Muscle layer of colon (tissue), 2 donors: ENCODE measurements around the gene DOK5.

Experiments used
- H3K27ac ChIP-seq: one replicate; pipeline ENCODE4 v1.7.0; 2013; ENCODE audit warnings: low read depth, mild to moderate bottlenecking, low read length, moderate library complexity
- H3K27me3 ChIP-seq, 2 donors: one replicate each; pipeline ENCODE4 v1.7.0; 2013; ENCODE audit warnings: low read length in 2 of 2, mild to moderate bottlenecking in 2 of 2; ENCODE audit not compliant: insufficient read depth in 2 of 2, control insufficient read depth in 1 of 2
- H3K36me3 ChIP-seq: one replicate; pipeline ENCODE4 v1.7.0; 2013; ENCODE audit warnings: mild to moderate bottlenecking, low read length; ENCODE audit not compliant: insufficient read depth
- H3K4me1 ChIP-seq: one replicate; pipeline ENCODE4 v1.7.0; 2013; ENCODE audit warnings: mild to moderate bottlenecking, low read length; ENCODE audit not compliant: insufficient read depth
- H3K4me3 ChIP-seq, 2 donors: one replicate each; pipeline ENCODE4 v1.7.0; 2013; ENCODE audit warnings: low read length in 2 of 2, low read depth in 1 of 2, mild to moderate bottlenecking in 1 of 2, moderate library complexity in 1 of 2
- H3K9ac ChIP-seq: one replicate; pipeline ENCODE4 v1.7.0; 2013; ENCODE audit warnings: low read length
- H3K9me3 ChIP-seq: one replicate; pipeline ENCODE4 v1.7.0; 2013; ENCODE audit warnings: mild to moderate bottlenecking, low read length
- donor health status: abdominal sarcoma.
- donor health status: Adenocarcinoma of cecum.

Gene DOK5

GRCh38 chr20:54620611-54621010, 145.2 kb downstream of the DOK5 start:
- no peaks in the 10 kb centered on the region for H3K9me3 ChIP-seq
- no peaks in the 10 kb centered on the region for H3K4me1 ChIP-seq
- no peak overlapping the region for H3K27ac ChIP-seq
- no peaks in the 10 kb centered on the region for H3K27me3 ChIP-seq
- H3K36me3 ChIP-seq: no peaks in the 10 kb centered on the region
- no peak overlapping the region for H3K4me3 ChIP-seq
- no peak overlapping the region for H3K9ac ChIP-seq

DNA sequence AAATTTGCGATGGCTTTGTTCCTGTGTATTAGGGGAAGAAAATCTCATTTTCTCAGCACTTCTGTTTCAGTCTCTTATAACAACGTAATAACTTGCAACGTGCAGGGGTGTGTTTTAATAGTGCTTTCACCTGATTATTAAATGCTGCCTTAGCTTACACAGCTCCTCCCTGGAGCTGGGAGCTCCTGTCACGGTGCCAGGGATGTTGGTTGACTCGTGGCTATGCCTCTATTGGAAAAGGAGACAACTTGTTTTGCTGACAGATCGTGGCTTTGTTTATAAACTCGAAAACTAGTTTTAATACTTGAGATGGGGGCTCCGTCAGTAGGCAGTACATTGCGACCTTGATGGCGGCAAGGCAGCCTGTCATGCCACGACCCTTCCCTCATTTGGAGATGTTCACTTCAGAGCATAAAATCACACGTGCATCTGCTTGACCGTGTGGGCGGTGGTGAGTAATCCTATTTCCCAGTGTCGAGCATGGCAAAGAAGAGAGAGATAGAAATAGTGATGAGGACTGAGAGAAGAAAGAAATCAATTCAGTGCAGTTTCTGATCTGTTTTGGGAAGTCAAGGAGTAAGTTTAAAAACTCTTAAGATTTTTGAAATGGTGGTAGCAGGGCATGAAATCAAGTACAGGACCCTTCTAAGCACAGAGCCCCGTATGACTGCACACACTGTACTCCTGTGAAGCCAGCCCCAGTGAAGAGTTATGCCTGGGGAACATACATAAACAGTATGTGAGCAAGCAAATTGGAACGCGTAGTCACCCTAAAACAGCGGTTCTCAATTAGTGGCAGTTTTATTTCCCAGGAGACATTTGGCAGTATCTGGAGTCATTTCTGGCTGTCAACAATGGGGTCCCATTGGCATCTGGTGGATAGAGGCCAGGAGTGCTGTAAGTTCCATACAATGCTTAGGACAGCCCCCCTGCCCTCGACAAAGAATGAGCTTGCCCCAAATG, 147.2 kb downstream of the DOK5 start:
- Histone ChIP-seq H3K27me3 (no peaks in the 10 kb centered on the region), H3K4me1 (no peaks in the 10 kb centered on the region), H3K36me3 (no peaks in the 10 kb centered on the region), H3K4me3 (no peak overlapping the region), H3K27ac (no peak overlapping the region), H3K9ac (no peak overlapping the region), H3K9me3 (no peaks in the 10 kb centered on the region)

GRCh38 chr20:54623991-54624569, 148.7 kb downstream of the DOK5 start:
- no peak overlapping the region for H3K9ac ChIP-seq
- H3K36me3 ChIP-seq: no peaks in the 10 kb centered on the region
- H3K9me3 ChIP-seq: no peaks in the 10 kb centered on the region
- no peaks in the 10 kb centered on the region for H3K4me1 ChIP-seq
- no peak overlapping the region for H3K27ac ChIP-seq
- no peak overlapping the region for H3K4me3 ChIP-seq
- no peaks in the 10 kb centered on the region for H3K27me3 ChIP-seq

DNA sequence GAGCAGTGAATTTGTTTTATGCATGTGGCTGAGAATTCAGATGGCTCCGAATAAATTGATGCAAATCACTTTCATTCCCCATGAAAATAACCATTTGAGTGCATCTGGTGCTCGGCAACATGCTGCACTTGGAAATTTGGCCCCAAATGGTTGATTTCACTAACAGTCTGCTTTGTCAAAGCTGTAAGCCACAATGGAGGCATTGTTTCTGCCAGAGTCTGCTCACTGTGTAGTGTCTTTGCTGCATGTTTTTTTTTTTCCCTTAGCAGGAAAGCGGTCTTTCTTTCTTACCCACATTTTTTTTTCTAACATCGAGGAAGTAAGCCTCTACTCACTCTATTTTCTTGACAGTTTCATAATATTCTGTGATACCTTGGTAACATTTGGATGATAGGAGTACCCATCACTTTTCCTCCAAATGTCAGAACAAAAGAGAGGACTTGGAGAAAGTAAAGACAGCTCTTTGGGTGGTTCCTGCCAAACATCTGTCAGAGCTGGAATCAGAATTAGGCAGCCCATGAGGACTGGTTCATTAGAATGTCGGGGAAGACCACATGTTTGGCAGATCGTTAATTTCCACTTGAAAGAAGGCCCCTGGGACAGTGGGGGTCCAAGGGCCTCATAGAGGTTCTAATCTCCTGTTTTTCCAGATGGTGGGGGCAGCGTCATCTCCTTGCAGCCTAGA, 149.5 kb downstream of the DOK5 start:
- Histone ChIP-seq H3K27ac (no peak overlapping the region), H3K36me3 (no peaks in the 10 kb centered on the region), H3K27me3 (no peaks in the 10 kb centered on the region), H3K9me3 (no peaks in the 10 kb centered on the region), H3K4me1 (no peaks in the 10 kb centered on the region), H3K4me3 (no peak overlapping the region), H3K9ac (no peak overlapping the region)

GRCh38 chr20:54625497-54625896, 150.1 kb downstream of the DOK5 start:
- no peak overlapping the region for H3K4me3 ChIP-seq
- H3K27ac ChIP-seq: no peak overlapping the region
- no peaks in the 10 kb centered on the region for H3K9me3 ChIP-seq
- no peaks in the 10 kb centered on the region for H3K27me3 ChIP-seq
- no peaks in the 10 kb centered on the region for H3K36me3 ChIP-seq
- H3K4me1 ChIP-seq: no peaks in the 10 kb centered on the region
- no peak overlapping the region for H3K9ac ChIP-seq

DNA sequence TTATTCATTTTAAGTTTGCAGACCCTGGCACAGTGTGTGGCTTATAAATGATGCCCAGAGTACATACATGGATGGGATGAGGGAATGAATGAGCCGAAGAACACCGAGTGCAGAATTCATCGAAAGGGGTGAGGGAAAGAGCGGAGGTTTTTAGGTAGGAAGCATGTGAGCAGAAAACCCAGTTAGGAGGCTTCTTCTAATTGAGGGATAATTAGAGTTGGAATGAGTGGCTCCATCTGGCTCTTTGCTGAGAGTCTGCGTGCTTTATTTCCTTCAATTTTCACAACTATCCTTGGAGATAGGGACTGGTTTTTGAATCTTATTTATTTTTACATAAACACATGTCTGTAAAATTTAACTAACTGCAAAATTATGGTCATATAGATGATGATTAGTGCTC, 150.7 kb downstream of the DOK5 start:
- Histone ChIP-seq H3K27me3 (no peaks in the 10 kb centered on the region), H3K4me3 (no peak overlapping the region), H3K27ac (no peak overlapping the region), H3K4me1 (no peaks in the 10 kb centered on the region), H3K36me3 (no peaks in the 10 kb centered on the region), H3K9ac (no peak overlapping the region), H3K9me3 (no peaks in the 10 kb centered on the region)

- Histone ChIP-seq H3K4me3 (no peak overlapping the region), H3K27ac (no peak overlapping the region), H3K9ac (no peak overlapping the region), H3K9me3 (no peaks in the 10 kb centered on the region), H3K36me3 (no peaks in the 10 kb centered on the region), H3K4me1 (no peaks in the 10 kb centered on the region), H3K27me3 (no peaks in the 10 kb centered on the region)
These were observed 154.2 kb downstream of the DOK5 start for GRCh38 chr20:54629632-54630031.

DNA sequence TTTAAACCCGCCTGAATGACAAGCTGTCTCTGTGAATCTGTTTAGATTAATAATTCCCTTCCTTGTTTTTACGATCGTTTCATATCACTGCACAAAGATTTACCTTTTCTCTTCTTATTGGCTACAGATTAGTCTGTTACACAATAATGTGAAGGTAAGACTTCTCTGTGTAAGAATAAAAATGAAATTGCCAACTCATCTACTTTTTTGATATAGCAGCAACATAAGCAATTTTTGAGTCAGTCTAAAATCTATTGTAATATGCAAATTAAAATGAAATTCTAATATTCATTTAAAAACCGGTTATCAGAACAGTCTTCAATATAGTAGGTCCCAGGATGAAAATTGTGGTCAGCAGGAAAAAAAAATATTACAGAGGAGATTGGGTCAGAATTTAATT, 155.2 kb downstream of the DOK5 start:
- Histone ChIP-seq H3K27ac (no peak overlapping the region), H3K9ac (no peak overlapping the region), H3K36me3 (no peaks in the 10 kb centered on the region), H3K4me1 (no peaks in the 10 kb centered on the region), H3K27me3 (no peaks in the 10 kb centered on the region), H3K9me3 (no peaks in the 10 kb centered on the region), H3K4me3 (no peak overlapping the region)

DNA sequence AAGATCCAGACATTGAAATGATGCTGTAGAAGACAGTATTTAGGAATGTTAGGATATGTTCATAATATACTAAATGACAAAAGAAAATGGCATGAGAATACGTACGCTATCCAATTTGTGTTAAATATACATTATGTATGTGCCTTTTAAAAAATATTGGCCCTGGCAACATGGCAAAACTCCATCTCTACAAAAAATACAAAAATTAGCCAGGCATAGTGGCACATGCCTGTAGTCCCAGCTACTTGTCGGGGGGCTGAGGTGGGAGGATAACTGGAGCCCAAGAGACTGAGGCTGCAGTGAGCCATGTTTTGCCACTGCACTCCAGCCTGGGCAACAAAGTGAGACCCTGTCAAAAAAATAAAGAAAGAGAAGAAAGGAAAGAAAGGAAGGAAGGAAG, 155.7 kb downstream of the DOK5 start:
- Histone ChIP-seq H3K36me3 (no peaks in the 10 kb centered on the region), H3K9me3 (no peaks in the 10 kb centered on the region), H3K27ac (no peak overlapping the region), H3K4me3 (no peak overlapping the region), H3K9ac (no peak overlapping the region), H3K27me3 (no peaks in the 10 kb centered on the region), H3K4me1 (no peaks in the 10 kb centered on the region)

DNA sequence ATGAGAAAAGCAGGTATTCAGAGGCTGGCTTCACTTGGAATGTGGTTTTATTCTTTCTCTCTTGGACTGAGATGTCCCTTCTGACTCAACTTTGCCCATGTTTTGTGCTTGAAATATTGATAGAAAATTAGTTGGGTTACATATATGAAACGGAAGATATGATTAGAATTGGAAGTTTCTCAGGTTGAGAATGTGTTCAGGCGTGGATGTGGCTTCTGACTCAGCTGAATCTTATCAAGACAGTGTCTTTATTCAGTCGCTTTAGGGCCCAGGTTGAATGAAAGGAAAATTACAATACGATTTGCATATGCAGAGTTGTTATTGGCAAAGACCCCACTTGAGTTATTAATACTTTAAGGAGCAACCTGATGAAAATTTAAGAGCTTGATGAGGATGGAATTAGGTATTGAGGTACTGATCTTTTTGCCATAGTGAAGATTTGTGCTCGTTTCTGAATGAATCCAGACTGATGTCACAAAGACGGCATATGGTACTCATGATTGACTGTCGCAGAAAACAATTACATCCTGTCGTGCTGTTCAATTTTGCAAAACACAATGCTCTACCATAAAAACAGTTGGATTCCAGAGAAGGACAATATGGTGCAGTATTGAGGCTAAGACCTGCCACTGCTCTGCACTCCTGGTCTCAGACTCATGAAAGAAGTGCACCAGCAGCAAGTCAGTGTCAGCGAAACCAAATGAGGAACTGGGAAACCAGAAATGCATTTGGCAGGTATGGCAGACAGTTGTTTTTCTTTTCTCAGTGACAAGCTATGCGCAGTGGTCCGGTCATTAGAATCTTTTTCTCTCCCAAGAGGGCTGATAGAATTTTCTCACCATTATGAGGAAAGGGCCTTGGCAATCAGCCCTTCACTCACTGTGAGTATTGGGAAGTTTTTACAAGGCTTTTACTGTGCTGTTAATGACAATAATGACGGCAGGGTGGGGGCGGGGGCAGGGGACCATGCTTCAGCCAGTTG, 158.3 kb downstream of the DOK5 start:
- Histone ChIP-seq H3K9ac (no peak overlapping the region), H3K27ac (no peak overlapping the region), H3K4me1 (no peaks in the 10 kb centered on the region), H3K36me3 (no peaks in the 10 kb centered on the region), H3K4me3 (no peak overlapping the region), H3K9me3 (no peaks in the 10 kb centered on the region), H3K27me3 (no peaks in the 10 kb centered on the region)

DNA sequence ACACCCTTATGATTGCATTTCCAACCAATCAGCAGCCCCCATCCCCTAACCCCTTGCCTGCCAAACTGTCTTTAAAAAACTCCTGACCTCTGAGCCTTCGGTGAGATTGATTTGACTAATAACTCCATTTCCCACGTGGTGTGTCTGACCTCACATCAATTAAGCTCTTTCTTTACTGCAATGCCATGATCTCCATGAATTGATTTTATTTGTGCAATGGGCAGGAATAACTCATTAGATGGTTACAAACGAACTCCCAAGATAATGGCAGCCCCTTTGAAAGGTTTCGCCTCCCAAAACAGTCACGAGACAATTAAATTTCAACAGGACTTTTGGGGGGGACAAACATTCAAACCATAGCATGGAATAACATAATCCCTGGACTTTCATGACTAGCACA, 161.2 kb downstream of the DOK5 start:
- H3K9ac ChIP-seq: no peak overlapping the region
- H3K4me1 ChIP-seq: no peaks in the 10 kb centered on the region
- no peaks in the 10 kb centered on the region for H3K36me3 ChIP-seq
- H3K27ac ChIP-seq: no peak overlapping the region
- no peaks in the 10 kb centered on the region for H3K9me3 ChIP-seq
- H3K27me3 ChIP-seq: no peaks in the 10 kb centered on the region
- H3K4me3 ChIP-seq: no peak overlapping the region
